ENCODE results near the gene PAOX. TPM values are rescaled to one million over a fixed set of nuclear protein-coding genes. Genes with fewer than 3 reads are reported as not detected.

PAOX gene
- total and polyA plus RNA-seq, 2 of the 13 experiments (the other 11 are each of a cell fraction or from before 2014, with no cell fraction given) = 0.49 to 0.77 TPM

GRCh38 chr10:133394064-133394663, 15.1 kb downstream of the PAOX start, which contains the start of gene MTG1 (continued):
- TF ChIP-seq ZBTB40 (IDR thresholded peaks at IDR 0.05) = peak; percentile 63
- TF ChIP-seq ZBTB40 (CRISPR knock-in tag; IDR thresholded peaks at IDR 0.05) = no peak
- peak; percentile 74 for TF ChIP-seq ZNF609 (CRISPR knock-in tag; IDR thresholded peaks at IDR 0.05; ENCODE audit: borderline replicate concordance)
- TF ChIP-seq MYPOP (CRISPR knock-in tag; IDR thresholded peaks at IDR 0.05) = peak; percentile 76; the same call in 1 of the 2 replicates
- TF ChIP-seq ARID4A (CRISPR knock-in tag; IDR thresholded peaks at IDR 0.05; ENCODE audit: borderline replicate concordance) = peak; percentile 98
- peak; percentile 85; the same call in 1 of the 2 replicates for TF ChIP-seq MAF1 (CRISPR knock-in tag; IDR thresholded peaks at IDR 0.05; ENCODE audit: borderline replicate concordance)

Measured in HepG2 (cell line).